ENCODE data around the gene UBXN7. TPM values are rescaled to one million over a fixed set of nuclear protein-coding genes. Genes with fewer than 3 reads are reported as not detected.
A peak's percentile ranks its signal among the peaks of the same experiment; 100 is the strongest.
"Not testable (repeated sequence)": the region's sequence is repeated elsewhere in the genome, so short reads cannot be mapped to it uniquely, and the experiment has no call there.

UBXN7 gene
- total RNA-seq, 2 donors from 2014 or later, result 28.8 to 45.4 TPM

- TF ChIP-seq CTCF (IDR thresholded peaks at IDR 0.05), result no peak
- no peaks in the 10 kb centered on the region for H3K36me3 ChIP-seq
- intact Hi-C loops (cut with DNase I), result no loop called here
- H3K9me3 ChIP-seq, result no peaks in the 10 kb centered on the region
- H3K4me1 ChIP-seq, result no peaks in the 10 kb centered on the region
- peak within 1 kb of the TSS; percentile 93 for H3K27ac ChIP-seq
- no peaks in the 10 kb centered on the region for H3K27me3 ChIP-seq
- H3K4me3 ChIP-seq, result peak within 1 kb of the TSS; percentile 85
- DNase-seq, result peak; percentile 88
- peak within 1 kb of the TSS; percentile 74 to 80 for H3K9ac ChIP-seq (ENCODE audit: low read depth in 2 of 2, low read length in 2 of 2)
Measured at GRCh38 chr3:196317687-196318467, 114.3 kb downstream of the UBXN7 start, which contains the start of gene DYNLT2B. Gene DYNLT2B, minus strand, starts transcription at chr3:196318240. Its CDS starts 88 bp downstream, at chr3:196318152.

- DNase-seq; intact Hi-C loops (cut with DNase I); H3K36me3 ChIP-seq; H3K4me1 ChIP-seq; H3K9me3 ChIP-seq; H3K27me3 ChIP-seq: not testable (repeated sequence)
- Histone ChIP-seq H3K4me3 (peak overlapping the region; percentile 85), H3K9ac (ENCODE audit: low read depth in 2 of 2, low read length in 2 of 2) (peak overlapping the region; percentile 74 to 80), H3K27ac (peak overlapping the region; percentile 93)
Measured at GRCh38 chr3:196316799-196317686, 115.2 kb downstream of the UBXN7 start.

- no peak for TF ChIP-seq CTCF (IDR thresholded peaks at IDR 0.05)
- Histone ChIP-seq H3K4me1 (no peaks in the 10 kb centered on the region), H3K9me3 (no peaks in the 10 kb centered on the region), H3K4me3 (no peak overlapping the region), H3K36me3 (no peaks in the 10 kb centered on the region), H3K27ac (no peak overlapping the region), H3K9ac (ENCODE audit: low read depth in 2 of 2, low read length in 2 of 2) (no peak overlapping the region), H3K27me3 (no peaks in the 10 kb centered on the region)
- intact Hi-C loops (cut with DNase I), result no loop called here
- DNase-seq, result no peak
Measured at GRCh38 chr3:196315821-196316220, 116.4 kb downstream of the UBXN7 start.

- H3K4me3 ChIP-seq, result no peak overlapping the region
- no peak overlapping the region for H3K9ac ChIP-seq (ENCODE audit: low read depth in 2 of 2, low read length in 2 of 2)
- no peaks in the 10 kb centered on the region for H3K4me1 ChIP-seq
- H3K27ac ChIP-seq, result no peak overlapping the region
- H3K36me3 ChIP-seq, result no peaks in the 10 kb centered on the region
- no peaks in the 10 kb centered on the region for H3K9me3 ChIP-seq
- no peaks in the 10 kb centered on the region for H3K27me3 ChIP-seq
- DNase-seq, result no peak
- no peak for TF ChIP-seq CTCF (IDR thresholded peaks at IDR 0.05)
- intact Hi-C loops (cut with DNase I), result no loop called here
Measured at GRCh38 chr3:196314597-196314996, 117.6 kb downstream of the UBXN7 start.

GRCh38 chr3:196314086-196314485 lies 118.1 kb downstream of the UBXN7 start:
- intact Hi-C loops (cut with DNase I); DNase-seq; H3K27me3 ChIP-seq: not testable (repeated sequence)

GRCh38 chr3:196302960-196303359 lies 129.3 kb downstream of the UBXN7 start:
- H3K27me3 ChIP-seq; H3K9me3 ChIP-seq; intact Hi-C loops (cut with DNase I); H3K4me1 ChIP-seq; DNase-seq; H3K27ac ChIP-seq; H3K4me3 ChIP-seq; H3K9ac ChIP-seq (ENCODE audit: low read depth in 2 of 2, low read length in 2 of 2); H3K36me3 ChIP-seq: not testable (repeated sequence)

More at GRCh38 chr3:196314086-196314485, 118.1 kb downstream of the UBXN7 start:
- not testable (repeated sequence) for H3K4me1 ChIP-seq; H3K4me3 ChIP-seq; H3K27ac ChIP-seq; H3K36me3 ChIP-seq; H3K9ac ChIP-seq (ENCODE audit: low read depth in 2 of 2, low read length in 2 of 2); H3K9me3 ChIP-seq

GRCh38 chr3:196302551-196302950 lies 129.7 kb downstream of the UBXN7 start:
- H3K4me1 ChIP-seq; intact Hi-C loops (cut with DNase I); H3K36me3 ChIP-seq; H3K9me3 ChIP-seq; DNase-seq; H3K27ac ChIP-seq; H3K9ac ChIP-seq (ENCODE audit: low read depth in 2 of 2, low read length in 2 of 2); H3K4me3 ChIP-seq; H3K27me3 ChIP-seq: not testable (repeated sequence)

Measured in colonic mucosa (tissue), 4 donors.